GM12878 (cell line): Measurements from ENCODE around the gene RNF13. TPM values are rescaled to one million over a fixed set of nuclear protein-coding genes. Genes with fewer than 3 reads are reported as not detected.

ENCODE experiments used
- ATAC-seq: fragments of 200-7000 bp; cut with Tn5 transposase; 3 replicates; pipeline ENCODE4 v1.9.1; 2020; ENCODE audit warnings: mild to moderate bottlenecking, moderate library complexity
- BruUV-seq: library from RNA; stranded (reverse); fragments of 400-500 nt; replicated peaks from 2 replicates; lab custom pipeline; 2021; lab: Mats Ljungman, UMichigan
- CTCF ChIA-PET: fragments of 300-600 bp; sonication (Branson Sonifier 250); formaldehyde crosslinking; extraction: SDS; loops from one replicate; lab custom pipeline; 2021; ENCODE audit warnings: inconsistent platforms; lab: Yijun Ruan, JAX
- POLR2A ChIA-PET: fragments of 350-600 bp; formaldehyde crosslinking; extraction: SDS; loops from one replicate; lab custom pipeline; 2021; ENCODE audit warnings: inconsistent platforms; lab: Charles Lee
- RAD21 ChIA-PET: fragments of 300-600 bp; sonication (Branson Sonifier 250); formaldehyde crosslinking; loops from one replicate; lab custom pipeline; 2023; ENCODE audit warnings: antibody characterized with exemption; ENCODE audit not compliant: unreplicated experiment; lab: Charles Lee
- SMC1A ChIA-PET: fragments of 300-600 bp; sonication (Branson Sonifier 250); formaldehyde crosslinking; loops from one replicate; lab custom pipeline; 2023; ENCODE audit not compliant: unreplicated experiment, uncharacterized antibody; lab: Charles Lee
- DNase-seq: peaks from one replicate; pipeline ENCODE4 v3.0.0-alpha.2; 2011; ENCODE audit warnings: low read depth, low spot score
- FAIRE-seq: peaks from 3 replicates; lab custom pipeline; 2011; peaks lifted over from hg19 to GRCh38; lab: Jason Lieb, UNC
- H2AFZ ChIP-seq: 2 replicates; pipeline ENCODE4 v1.6.0; 2011; ENCODE audit warnings: low read depth, low read length, control low read depth; ENCODE audit not compliant: control insufficient read depth
- H3K27ac ChIP-seq: 2 replicates; pipeline ENCODE4 v1.5.1; 2011; ENCODE audit warnings: control low read depth; ENCODE audit not compliant: control insufficient read depth, insufficient read depth
- H3K27me3 ChIP-seq, 2 experiments: replicated peaks in 1 of 2; 2 replicates each; pipeline versions ENCODE4 v1.6.0 to v1.6.1; 2011; ENCODE audit warnings: low read length in 1 of 2; ENCODE audit not compliant: control insufficient read depth in 2 of 2, insufficient read depth in 2 of 2
- H3K36me3 ChIP-seq, 2 experiments: 2 replicates each; pipeline ENCODE4 v1.5.1; 2011; ENCODE audit warnings: low read length in 1 of 2; ENCODE audit not compliant: control insufficient read depth in 2 of 2, insufficient read depth in 2 of 2
- H3K4me1 ChIP-seq: 2 replicates; pipeline ENCODE4 v1.6.1; 2011; ENCODE audit warnings: mild to moderate bottlenecking, low read length, moderate library complexity, mixed read lengths; ENCODE audit not compliant: control insufficient read depth, insufficient read depth
- H3K4me2 ChIP-seq: 2 replicates; pipeline ENCODE4 v1.6.0; 2011; ENCODE audit warnings: control low read depth; ENCODE audit not compliant: control insufficient read depth, insufficient read depth
- H3K4me3 ChIP-seq: fragments of 200-600 bp; sonication (generic); 2 replicates; pipeline ENCODE4 v1.5.1; 2016
- H3K79me2 ChIP-seq: 2 replicates; pipeline ENCODE4 v1.6.0; 2011; ENCODE audit warnings: low read length; ENCODE audit not compliant: control insufficient read depth, insufficient read depth
- H3K9ac ChIP-seq: 2 replicates; pipeline ENCODE4 v1.8.0; 2011; ENCODE audit warnings: low read length, control low read depth, mixed read lengths; ENCODE audit not compliant: control insufficient read depth, insufficient read depth
- H3K9me3 ChIP-seq: replicated peaks from 3 replicates; pipeline ENCODE4 v1.5.1; 2011; ENCODE audit warnings: mild to moderate bottlenecking, low read length; ENCODE audit not compliant: control insufficient read depth, insufficient read depth
- H4K20me1 ChIP-seq: 2 replicates; pipeline ENCODE4 v1.6.0; 2011; ENCODE audit not compliant: control insufficient read depth, insufficient read depth
- GABPA ChIP-seq: IDR thresholded peaks from 2 replicates; pipeline ENCODE4 v1.6.1; 2014; ENCODE audit warnings: antibody characterized with exemption, low read depth, mild to moderate bottlenecking, inconsistent platforms
- MYC ChIP-seq: IDR thresholded peaks from 2 replicates; pipeline ENCODE4 v1.6.1; 2011; ENCODE audit warnings: mild to moderate bottlenecking, low read length, moderate library complexity, inconsistent platforms; ENCODE audit not compliant: insufficient read depth, insufficient replicate concordance, insufficient read length, severe bottlenecking
- PML ChIP-seq: IDR thresholded peaks from 2 replicates; pipeline ENCODE4 v1.6.1; 2012; ENCODE audit warnings: low read length, inconsistent platforms
- SIX5 ChIP-seq: IDR thresholded peaks from 2 replicates; pipeline ENCODE4 v1.6.1; 2011; ENCODE audit warnings: mild to moderate bottlenecking, low read depth, low read length, moderate library complexity; ENCODE audit not compliant: severe bottlenecking
- WGBS: methylation state at CpG from one replicate; pipeline ENCODE4 v1.1.6; 2016; ENCODE audit warnings: low lambda C conversion rate; ENCODE audit not compliant: insufficient replicate concordance, insufficient coverage; ENCODE audit errors: missing lambda C conversion rate; 5-methylcytosine and 5-hydroxymethylcytosine counted together
- in situ Hi-C: fragments of 300-500 bp; cut with MboI; formaldehyde crosslinking; loops from 9 replicates; pipeline ENCODE4 v1.14.3; 2018; ENCODE audit warnings: mixed read lengths
- intact Hi-C: fragments of 100-400 bp; cut with micrococcal nuclease; formaldehyde crosslinking; loops from one replicate; pipeline ENCODE4 v1.14.2; 2022; ENCODE audit not compliant: unreplicated experiment
- polyA plus RNA-seq, 11 experiments: library from polyadenylated mRNA; depleted of rRNA in 4 of 11; unstranded in 6 of 11; stranded (reverse) in 5 of 11; fragments of >200 nt; fragmentation: Nextera tagmentation in 4 of 11; fragmentation: Illumina TruSeq in 1 of 11; extraction: Ambion mirVana in 4 of 11; extraction: Trizol in 1 of 11; gene quantifications; 1 replicate in 1 of 11; 2 replicates in 10 of 11; pipeline versions ENCODE4 v1.2.1 to v1.2.3, GENCODE V29; 2011 to 2016; ENCODE audit warnings: inconsistent platforms in 2 of 11, missing spikeins in 2 of 11, low read depth in 1 of 11
- total RNA-seq, 4 experiments: library from RNA; depleted of rRNA in 3 of 4; stranded (reverse); fragments of >200 nt in 3 of 4; fragmentation: Illumina TruSeq in 1 of 4; extraction: Trizol in 1 of 4; gene quantifications; 2 replicates each; pipeline versions ENCODE4 v1.2.1 to v1.2.3, GENCODE V29; 2013 to 2021
- TF ChIP-seq, protein P1 (sequence below): fragments of 450-650 bp; IDR thresholded peaks from 2 replicates; pipeline ENCODE4 v1.6.1; 2014; ENCODE audit warnings: mild to moderate bottlenecking

RNF13 gene
- total and polyA plus RNA-seq, 10 of the 15 experiments (the other 5 are each of a cell fraction or from before 2014, with no cell fraction given) = 18.9 to 73.4 (median 36.7) TPM

DNA sequence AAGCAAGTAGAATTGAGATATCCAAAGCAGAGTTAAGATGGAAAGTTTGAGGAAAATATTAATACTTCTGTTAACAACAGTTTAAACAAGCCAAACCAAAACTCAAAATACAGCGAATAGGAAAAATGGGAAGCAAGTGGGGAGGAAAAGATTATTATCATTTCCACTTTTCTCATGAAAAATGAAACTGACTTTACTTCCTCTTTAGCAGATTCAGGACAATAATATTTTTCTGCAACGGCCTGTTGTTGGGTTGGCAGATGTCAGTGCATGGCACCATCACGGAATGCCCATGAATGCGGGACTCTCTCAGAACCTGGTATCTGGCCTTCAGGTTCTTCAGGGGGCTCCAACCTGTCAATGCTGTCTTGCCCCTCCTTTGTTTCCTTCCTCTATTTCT, 31.8 kb upstream of the RNF13 start (continued):
- TF ChIP-seq, protein P1, sequence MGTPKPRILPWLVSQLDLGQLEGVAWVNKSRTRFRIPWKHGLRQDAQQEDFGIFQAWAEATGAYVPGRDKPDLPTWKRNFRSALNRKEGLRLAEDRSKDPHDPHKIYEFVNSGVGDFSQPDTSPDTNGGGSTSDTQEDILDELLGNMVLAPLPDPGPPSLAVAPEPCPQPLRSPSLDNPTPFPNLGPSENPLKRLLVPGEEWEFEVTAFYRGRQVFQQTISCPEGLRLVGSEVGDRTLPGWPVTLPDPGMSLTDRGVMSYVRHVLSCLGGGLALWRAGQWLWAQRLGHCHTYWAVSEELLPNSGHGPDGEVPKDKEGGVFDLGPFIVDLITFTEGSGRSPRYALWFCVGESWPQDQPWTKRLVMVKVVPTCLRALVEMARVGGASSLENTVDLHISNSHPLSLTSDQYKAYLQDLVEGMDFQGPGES = no peak
- TF ChIP-seq PML (no peak), SIX5 (no peak), GABPA (no peak)

DNA sequence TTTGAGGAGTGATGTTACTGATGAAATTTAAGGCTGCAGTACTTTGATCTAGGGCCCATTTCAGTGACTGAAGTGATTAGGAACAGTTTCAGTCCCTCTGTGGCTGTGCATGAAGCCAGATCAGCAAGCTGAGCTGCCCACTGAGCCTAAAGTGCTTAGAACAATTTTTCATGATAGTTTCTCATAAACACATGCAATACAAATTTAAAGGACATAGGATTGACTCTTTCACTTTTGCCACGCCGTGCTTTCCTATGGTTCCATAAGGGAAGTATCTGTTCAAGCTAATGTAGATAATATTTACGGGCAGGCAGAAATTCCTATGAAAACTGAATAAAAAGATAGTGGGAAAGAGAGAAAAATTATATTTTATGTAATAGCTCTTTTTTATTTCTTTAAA, 31.3 kb upstream of the RNF13 start:
- POLR2A ChIA-PET = no interaction called here
- Histone ChIP-seq H3K9ac (no peak overlapping the region), H2AFZ (no peak overlapping the region), H3K4me1 (peaks cover 4% of the 10 kb centered on the region), H3K36me3 (no peaks in the 10 kb centered on the region), H3K9me3 (no peaks in the 10 kb centered on the region; the same call in 2 of the 3 replicates), H4K20me1 (no peaks in the 10 kb centered on the region), H3K4me2 (peak overlapping the region; percentile 59; the same call in 1 of the 2 replicates), H3K4me3 (no peak overlapping the region), H3K79me2 (no peaks in the 10 kb centered on the region), H3K27ac (no peak overlapping the region), H3K27me3 (no peaks in the 10 kb centered on the region; a peak in 1 of 4 replicates)
- FAIRE-seq = no peak
- BruUV-seq = no TSS peak
- intact Hi-C loops = no loop called here
- no peak for TF ChIP-seq MYC
- SMC1A ChIA-PET = interaction anchor here (0.7 to 1.9 kb wide), 3 partner anchors 9 to 149 kb away, joined by 3 to 7 read pairs (median 4); no protein-coding TSS in a partner anchor
- CTCF ChIA-PET = interaction anchor here (0.7 to 2.9 kb wide), 7 partner anchors 10 to 281 kb away, joined by 3 to 26 read pairs (median 4); no protein-coding TSS in a partner anchor
- in situ Hi-C loops = no loop called here
- ATAC-seq = no peak
- WGBS = 97% methylated on average over 3 of the region's 3 CpGs
- RAD21 ChIA-PET = interaction anchor here (1.0 kb wide), 2 partner anchors 213 to 272 kb away, joined by 3 to 4 read pairs; no protein-coding TSS in a partner anchor
- DNase-seq = no peak
